GM21825 (cell line): Measurements from ENCODE around the gene APLF.
"Not testable (repeated sequence)": the region's sequence is repeated elsewhere in the genome, so short reads cannot be mapped to it uniquely, and the experiment has no call there.

Experiments used
- ATAC-seq: cut with Tn5 transposase; IDR thresholded peaks from one replicate; pipeline ENCODE4 v1.9.1; 2021; ENCODE audit warnings: mild to moderate bottlenecking, moderate library complexity; ENCODE audit not compliant: unreplicated experiment

Gene APLF

GRCh38 chr2:68569604-68570003 is 102.2 kb downstream of the APLF start:
- no peak for ATAC-seq

DNA sequence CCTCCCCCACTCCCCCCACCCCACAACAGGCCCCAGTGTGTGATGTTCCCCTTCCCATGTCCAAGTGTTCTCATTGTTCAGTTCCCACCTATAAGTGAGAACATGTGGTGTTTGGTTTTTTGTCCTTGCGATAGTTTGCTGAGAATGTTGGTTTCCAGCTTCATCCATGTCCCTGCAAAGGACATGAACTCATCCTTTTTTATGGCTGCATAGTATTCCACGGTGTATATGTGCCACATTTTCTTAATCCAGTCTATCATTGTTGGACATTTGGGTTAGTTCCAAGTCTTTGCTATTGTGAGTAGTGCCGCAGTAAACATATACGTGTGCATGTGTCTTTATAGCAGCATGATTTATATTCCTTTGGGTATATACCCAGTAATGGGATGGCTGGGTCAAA is 103.0 kb downstream of the APLF start:
- ATAC-seq = not testable (repeated sequence)

DNA sequence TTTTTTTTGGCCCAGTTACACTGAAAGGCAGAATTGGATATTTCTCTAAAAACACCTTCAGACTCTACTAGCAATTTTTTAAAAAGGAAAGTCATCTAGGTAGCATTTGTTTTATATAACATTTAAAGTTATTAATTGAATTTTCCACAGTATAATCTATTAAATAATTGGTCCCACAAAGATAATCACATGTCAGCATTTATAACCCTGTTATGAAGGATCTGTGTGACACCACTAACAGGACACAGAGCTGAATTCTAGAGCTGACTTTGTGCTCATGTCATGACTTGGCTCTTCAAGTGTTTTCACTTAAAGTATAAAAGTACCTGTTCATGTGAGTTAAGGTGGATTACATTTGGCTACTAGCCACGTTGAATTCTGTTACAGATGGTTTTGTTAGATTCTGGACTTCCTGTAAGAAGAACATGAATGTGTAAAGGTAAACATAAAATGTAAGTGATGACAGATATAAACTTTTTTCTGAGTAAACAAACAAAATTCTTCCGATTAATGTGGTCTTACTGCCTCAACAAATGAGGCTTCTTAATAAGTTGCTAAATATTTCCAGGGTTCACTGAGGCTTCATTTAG is 106.9 kb downstream of the APLF start:
- ATAC-seq = no peak

DNA sequence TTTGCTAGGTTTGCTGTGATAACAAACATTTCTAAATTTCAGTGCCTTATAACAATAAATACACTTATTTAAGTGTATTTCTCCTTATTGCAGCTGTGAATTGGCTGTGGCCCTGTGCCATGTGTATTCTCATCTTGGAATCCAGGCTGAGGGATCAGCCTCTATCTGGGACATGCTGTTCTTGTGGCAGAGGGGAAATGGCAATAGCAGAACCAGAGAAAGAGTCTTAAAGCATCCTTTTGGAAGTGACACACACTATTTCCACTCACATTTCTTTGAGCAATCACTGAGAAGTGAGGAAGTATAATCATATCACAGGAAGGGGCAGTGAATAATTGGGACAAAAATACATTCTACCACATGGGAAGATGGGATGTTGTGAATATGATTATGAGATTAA is 109.8 kb downstream of the APLF start:
- ATAC-seq = no peak

DNA sequence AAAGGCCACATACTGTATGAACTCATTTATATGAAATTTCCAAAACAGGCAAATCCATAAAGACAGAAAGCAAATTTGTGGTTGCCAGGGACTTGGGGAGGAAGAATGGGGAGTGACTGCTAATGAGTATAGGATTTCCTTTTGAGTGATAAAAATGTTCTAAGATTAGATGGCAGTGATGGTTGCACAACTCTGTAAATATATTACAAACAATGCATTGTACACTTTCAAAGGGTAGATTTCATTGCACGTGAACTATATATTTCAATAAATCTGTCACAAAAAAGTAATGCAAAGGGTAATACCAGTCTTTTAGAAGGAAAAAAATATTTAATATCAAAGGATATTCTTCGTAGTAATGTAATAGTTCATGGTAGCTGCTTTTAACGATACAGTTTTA is 112.3 kb downstream of the APLF start:
- ATAC-seq = no peak

DNA sequence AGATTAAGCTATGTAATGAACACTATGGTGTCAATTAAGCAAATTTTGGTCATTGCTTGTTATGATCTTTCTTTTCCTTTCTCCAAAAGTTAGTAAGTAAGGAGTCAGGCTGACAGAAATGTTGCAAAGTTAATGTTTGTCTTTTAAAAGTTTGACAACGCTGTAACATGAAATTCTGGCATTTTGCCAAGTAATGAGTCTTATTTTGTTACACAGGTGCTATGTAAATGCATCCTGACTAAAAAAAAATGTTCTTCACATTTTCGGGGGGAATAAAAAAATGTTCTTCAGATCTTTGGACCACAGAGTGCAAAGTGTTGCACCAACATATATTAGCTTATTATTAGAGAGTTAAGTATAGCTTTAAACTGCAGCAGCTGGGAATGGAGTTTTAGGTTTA is 121.2 kb downstream of the APLF start:
- no peak for ATAC-seq

- no peak for ATAC-seq
Measured at GRCh38 chr2:68589963-68590362, 122.6 kb downstream of the APLF start.

DNA sequence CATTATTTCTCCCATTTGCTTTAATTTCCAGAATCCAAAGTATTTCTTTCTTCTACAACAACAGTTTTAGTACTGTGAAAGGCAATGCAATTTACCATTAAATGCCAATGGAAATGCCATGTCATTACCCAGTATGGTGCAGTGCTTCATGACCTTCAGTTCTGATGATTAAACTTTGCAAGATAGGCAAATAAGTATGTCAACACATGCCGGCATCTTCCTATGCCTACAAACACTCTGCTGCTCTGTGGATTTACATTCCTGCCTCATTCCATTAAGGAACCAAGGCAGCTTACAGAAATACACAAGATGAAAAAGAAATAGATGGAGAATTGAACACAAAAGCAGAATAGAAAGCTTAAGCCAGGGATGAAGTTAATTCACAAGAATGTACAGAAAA is 123.3 kb downstream of the APLF start:
- ATAC-seq = no peak

DNA sequence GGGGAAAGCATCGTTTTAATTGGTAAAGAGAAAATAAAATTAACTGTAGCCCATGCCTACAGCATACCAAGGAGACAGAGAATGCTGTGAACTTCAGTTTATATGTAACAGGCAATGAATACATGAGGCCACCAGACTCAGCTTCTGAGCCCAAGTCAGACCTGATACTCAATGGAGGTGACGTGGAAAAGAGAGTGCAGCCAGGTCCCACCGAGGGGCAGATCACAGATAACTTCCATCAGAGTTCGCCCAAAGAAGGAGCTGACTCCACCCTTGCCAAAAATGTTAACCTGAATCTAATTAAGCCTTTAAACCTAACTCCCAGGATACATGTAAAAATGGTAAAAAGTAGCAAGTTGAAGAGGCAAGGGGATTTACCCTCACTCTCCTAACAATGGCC is 123.8 kb downstream of the APLF start:
- ATAC-seq = no peak

- ATAC-seq = no peak
Measured at GRCh38 chr2:68594041-68594440, 126.7 kb downstream of the APLF start.

DNA sequence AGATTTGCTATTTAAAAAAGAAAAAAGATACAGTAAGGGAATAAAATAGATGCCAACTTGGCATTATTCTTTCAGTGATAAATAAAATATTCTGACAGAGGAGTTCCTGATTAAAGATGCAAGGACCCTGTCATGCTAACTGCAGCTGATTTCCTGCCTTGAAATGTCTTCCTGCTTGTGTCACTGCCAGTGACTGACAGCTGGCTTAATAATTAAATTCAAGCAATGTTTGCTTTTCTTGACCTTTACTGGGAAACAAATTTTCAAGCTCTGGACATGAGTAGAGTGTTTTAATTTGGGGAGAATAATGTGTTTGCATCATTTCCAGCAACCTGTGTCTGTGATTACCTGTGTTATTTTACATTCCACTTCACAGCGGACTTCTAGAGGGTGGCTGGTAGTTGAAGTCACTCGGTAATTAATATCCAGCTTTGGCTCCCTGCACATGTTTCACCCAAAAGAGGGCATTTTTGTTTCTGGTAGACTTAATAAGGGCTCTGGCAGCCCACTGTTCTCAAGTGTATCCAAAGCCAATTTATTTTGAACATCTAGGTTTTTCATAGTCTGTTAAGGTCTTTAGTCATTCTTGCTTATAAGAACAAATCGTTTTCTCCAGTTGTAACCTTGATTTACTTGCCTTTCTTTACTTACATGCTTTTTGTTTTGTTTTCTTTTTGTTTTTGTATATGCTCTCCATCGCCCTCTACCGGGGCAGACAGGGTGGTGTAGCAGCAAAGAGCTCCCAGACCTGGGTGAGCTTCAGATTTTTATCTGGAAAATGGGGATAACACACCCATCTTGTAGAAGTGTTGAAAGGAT is 127.5 kb downstream of the APLF start:
- ATAC-seq = peak; percentile 67

DNA sequence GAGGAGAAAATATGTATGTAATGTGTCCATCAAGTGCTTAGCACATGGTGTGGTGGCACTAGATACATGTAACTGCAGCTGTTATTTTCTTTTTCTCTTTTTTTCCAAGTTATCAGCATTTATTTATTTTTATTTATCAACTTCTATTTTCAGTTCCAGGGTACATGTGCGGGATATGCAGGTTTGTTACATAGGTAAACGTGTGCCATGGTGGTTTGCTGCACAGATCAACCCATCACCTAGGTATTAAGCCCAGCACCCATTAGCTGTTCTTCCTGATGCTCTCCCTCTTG is 128.1 kb downstream of the APLF start:
- not testable (repeated sequence) for ATAC-seq

DNA sequence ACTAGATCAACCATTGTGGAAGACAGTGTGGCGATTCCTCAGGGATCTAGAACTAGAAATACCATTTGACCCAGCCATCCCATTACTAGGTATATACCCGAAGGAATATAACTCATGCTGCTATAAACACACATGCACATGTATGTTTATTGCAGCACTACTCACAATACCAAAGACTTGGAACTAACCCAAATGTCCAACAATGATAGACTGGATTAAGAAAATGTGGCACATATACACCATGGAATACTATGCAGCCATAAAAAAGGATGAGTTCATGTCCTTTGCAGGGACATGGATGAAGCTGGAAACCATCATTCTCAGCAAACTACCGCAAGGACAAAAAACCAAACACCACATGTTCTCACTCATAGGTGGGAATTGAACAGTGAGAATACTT is 133.1 kb downstream of the APLF start:
- ATAC-seq = not testable (repeated sequence)

GRCh38 chr2:68603059-68603458 is 135.7 kb downstream of the APLF start:
- ATAC-seq = no peak

GRCh38 chr2:68604077-68604476 is 136.7 kb downstream of the APLF start:
- no peak for ATAC-seq

DNA sequence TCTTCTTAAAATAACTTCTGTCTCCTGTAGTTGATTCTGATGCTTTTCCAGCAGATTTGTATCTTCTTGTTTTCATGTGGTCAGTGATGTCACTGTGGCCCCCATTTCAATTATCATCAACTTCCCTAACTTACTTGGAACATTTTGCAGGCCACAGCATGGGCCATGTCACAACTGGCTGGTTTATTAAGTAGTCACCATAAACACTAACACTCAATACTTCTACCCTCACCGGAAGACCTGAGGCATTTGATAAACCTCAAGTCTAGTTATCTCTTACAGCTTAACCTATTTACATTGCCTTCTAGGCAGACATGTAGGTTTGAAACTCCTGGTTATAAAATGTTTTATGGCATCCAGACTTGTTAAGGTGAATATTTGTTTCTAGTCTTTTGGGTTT is 138.6 kb downstream of the APLF start:
- ATAC-seq = no peak

GRCh38 chr2:68606759-68607158 is 139.4 kb downstream of the APLF start:
- no peak for ATAC-seq

- no peak for ATAC-seq
Measured at GRCh38 chr2:68607837-68608236, 140.5 kb downstream of the APLF start.

GRCh38 chr2:68612765-68613519 is 145.6 kb downstream of the APLF start:
- no peak for ATAC-seq

- ATAC-seq = no peak
Measured at GRCh38 chr2:68620772-68621171, 153.4 kb downstream of the APLF start.

- no peak for ATAC-seq
Measured at GRCh38 chr2:68623820-68624219, 156.4 kb downstream of the APLF start.

DNA sequence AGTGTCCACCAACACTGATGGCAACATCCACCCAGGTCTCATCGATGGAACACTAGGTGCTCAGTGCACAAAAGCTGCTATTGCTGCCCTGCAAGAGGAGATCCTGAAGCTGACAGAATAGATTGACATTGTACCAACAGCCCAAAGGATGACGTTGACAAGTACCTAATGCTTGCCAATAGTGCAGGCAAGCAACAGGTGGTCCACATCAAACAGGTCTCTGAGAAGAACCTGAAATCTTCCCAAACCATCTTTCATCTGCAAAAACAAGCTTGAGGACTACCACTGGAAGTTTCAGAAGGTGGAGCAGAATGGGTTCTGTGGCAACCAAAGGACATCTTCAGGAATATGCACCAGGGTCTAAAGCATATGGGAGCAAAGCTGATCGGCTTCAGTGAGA is 160.2 kb downstream of the APLF start:
- ATAC-seq = no peak
